Hippocampal formation (tissue), 2 donors: ENCODE measurements around the gene NME3.
"Not testable (repeated sequence)": the region's sequence is repeated elsewhere in the genome, so short reads cannot be mapped to it uniquely, and the experiment has no call there.

Experiments used
- DNase-seq, 2 donors: peaks; one replicate each; lab custom pipeline; 2025; lab: John Stamatoyannopoulos, UW

Gene NME3

DNA sequence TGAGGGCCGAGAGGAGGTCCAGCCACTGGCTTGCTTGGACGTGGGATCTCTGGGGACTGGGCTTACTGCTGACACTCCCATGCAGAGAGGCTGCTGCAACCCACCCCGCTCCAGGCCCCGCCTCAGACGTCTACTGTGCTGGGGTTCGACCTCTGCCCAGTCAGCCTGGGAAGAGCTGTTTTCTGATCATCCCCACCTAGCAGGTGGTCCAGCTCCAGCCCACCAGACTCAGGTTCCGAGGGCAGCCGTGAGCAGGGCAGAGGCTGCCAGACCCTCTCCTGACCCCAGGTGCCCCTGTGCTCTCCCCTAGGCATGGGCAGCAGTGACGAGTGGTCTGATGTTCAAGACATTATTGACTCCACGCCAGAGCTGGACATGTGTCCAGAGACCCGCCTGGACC, 23.4 kb downstream of the NME3 start:
- no peak for DNase-seq

DNA sequence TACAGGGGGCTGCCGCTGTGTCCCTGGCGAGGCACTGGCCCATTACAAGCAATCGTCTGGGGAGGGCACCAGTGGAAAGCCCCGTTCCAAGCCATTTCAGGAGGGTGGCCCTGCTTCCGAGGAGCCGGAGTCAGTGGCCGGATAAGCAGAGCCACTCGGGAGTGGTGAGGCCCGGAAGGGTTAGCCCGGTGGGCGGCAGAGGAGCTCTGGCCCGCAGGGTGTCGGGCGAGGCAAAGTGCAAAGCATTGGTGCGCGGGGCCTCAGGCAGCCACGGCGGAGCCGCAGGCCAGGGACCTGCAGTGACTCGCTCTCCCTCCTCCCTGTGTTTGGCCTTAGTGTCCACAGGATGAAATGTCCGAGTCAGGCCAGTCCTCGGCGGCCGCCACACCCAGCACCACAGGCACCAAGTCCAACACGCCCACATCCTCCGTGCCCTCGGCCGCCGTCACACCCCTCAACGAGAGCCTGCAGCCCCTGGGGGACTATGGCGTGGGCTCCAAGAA, 24.6 kb downstream of the NME3 start:
- no peak for DNase-seq

DNA sequence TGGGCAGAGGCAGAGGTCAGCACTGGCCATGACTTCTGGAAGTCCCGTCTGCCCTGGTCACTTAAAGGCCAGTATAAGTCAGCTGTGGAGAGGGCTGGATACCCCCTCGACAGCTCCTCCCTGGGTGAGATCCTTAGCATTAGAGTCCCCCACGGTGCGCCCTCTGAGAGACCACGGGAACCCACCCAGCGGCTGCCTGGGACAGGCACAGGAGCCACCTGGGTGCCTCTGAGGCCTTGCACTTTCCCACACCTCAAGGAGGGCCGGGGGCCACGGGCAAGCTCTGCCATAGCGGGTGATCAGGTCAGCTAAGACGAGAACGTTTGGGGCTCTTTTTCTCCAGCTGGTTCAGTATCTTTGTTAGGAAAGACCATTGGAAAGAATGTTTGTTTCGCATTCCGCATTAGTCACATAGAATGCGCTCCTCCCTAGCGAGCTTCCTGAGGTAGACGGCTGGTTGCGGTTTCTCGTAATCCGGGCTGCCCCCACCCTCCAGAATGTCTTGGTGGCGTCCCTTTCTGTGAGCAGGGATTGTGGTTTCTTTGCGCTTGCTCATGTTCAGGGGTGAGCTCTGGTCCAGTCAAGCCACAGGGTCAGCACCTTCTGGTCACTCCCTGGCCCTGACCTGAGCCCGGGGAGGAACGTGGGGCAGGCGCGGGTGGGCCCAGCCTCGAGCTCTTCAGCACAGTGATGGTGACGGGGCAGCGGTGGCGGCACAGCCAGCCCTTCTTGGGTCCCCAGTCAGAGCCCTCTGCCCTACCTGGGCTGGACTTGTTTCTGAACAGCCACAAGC, 25.2 kb downstream of the NME3 start:
- DNase-seq = no peak

DNA sequence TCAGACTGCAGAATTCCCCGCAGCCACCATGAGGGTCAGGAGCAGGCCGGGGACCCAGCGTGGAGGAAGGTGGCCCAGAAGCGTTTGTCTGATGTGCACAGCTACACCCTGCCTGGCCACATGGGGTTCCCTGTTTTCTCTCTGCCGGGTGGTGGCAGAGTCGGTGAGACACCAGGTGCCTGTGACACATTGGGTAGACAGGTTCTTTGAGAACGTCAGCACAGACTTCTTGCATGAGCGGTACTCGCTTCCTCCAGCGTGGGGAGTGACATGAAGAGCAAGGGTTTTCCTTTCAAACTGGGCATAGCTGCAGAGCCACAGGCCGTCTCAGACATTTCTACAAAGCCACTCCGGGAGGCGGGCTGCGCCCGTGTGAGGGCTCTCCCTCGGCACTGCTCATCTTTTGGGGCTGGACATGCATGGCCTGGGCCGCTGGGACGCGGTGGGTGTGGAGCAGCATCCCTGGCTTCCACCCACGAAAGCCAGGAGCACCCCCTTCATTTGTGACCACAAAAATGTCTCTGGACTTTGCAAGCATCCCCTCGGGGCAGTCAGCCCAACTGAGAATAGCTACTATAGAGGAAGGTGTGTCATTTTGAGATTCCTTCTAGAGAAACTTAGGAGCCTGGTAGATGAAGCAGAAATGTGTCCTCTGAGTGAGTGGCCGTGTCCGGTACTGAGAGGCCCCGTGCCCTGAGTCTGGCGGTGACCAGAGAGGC, 26.0 kb downstream of the NME3 start:
- DNase-seq = no peak

DNA sequence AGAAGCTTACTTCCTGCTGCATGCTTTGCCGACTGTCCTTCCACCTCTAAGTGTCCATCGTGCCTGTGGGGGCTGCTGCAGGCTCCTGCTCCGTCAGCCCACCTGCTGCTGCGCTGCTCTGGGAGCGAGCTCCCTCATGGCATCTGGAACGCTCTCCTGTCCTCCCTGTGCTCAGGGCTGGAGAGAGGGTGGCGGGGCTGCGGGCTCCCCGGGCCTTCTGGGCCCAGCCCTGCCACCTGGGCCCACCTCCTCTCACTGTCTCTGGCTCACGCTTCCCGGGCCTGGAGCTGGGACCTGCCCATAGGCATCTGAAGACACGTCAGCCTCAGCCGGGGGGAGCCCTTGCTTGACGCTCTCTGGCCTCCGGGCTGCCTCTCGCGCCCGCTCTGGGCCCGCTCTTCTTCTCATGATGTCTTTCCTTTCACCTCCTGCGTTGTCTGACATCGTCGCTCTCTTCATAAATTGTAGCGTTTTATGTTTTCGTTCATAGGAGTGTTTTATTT, 27.0 kb downstream of the NME3 start:
- DNase-seq = no peak

DNA sequence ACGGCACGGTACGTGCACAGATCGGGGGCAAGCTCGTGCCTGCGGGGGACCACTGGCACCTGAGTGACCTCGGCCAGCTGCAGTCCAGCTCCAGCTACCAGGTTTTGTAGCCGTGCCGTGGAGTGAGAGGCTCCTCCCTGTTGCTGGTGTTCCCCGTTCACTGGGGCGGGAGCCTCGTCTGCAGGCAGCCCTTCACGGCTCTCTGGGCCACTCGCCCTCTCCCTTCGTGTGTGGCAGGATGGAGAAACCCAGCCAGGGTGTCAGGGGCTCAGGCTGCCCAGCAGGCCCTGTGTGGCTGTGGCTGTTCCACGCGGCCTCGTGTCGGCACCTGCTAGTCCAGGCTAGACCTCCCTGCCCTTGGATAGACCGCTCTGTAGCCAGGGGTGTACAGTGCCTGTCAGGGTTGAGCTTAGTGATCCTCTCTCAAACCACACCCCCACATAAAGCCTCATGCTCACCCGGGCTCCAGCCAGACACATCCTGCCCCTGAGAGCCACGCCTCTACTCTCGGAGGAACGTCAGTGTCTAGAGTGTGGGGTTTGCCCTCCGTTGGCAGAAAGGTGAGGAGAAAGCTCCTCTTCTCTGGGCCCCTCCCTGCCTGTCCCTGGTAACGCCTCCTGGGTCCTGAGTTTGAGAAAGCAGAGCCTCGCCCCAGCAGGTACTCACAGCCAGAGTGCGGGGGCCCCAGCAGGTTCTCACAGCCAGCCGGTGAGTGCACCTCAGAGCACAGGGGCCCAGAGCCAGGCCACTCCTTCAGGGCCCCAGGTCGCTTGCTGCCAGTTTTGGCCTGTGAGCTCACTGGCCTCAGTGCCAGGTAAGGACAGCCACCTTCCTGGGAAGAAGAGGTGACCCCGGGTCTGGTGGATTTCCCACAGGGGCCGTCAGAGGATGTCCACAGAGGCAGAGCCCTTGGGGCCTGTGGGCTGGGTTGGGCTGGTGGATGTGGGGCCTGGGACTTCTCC, 27.7 kb downstream of the NME3 start:
- no peak for DNase-seq

DNA sequence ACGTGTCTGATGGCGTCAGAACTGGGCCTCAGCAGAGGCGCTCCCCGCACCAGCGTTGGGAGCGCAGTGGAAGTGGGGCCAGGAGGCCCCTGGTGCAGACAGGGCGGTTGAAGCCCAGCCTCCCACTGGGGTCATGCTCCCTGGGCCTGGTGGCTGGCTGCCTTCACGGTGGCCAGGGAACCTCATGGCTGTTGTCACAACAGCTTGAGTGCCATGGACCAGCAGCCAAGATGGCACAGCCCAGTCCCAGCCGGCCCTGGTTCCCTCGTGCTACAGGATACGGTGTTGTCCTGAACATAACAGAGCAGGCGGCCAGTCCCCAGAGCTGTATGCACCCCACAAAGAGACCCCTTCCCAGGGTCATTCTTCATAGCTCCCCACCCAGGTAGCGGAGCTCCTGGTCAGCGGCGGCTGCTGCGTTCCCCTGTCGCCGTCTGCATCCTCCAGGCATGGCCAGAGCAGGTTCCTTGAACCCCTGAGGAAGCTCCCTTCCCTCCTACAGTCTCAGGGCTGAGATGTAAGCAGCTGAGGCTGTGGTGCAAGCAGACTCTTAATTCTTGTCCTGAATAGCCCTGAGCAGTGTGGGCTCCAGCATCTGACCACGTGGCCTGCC, 29.7 kb downstream of the NME3 start:
- no peak for DNase-seq

DNA sequence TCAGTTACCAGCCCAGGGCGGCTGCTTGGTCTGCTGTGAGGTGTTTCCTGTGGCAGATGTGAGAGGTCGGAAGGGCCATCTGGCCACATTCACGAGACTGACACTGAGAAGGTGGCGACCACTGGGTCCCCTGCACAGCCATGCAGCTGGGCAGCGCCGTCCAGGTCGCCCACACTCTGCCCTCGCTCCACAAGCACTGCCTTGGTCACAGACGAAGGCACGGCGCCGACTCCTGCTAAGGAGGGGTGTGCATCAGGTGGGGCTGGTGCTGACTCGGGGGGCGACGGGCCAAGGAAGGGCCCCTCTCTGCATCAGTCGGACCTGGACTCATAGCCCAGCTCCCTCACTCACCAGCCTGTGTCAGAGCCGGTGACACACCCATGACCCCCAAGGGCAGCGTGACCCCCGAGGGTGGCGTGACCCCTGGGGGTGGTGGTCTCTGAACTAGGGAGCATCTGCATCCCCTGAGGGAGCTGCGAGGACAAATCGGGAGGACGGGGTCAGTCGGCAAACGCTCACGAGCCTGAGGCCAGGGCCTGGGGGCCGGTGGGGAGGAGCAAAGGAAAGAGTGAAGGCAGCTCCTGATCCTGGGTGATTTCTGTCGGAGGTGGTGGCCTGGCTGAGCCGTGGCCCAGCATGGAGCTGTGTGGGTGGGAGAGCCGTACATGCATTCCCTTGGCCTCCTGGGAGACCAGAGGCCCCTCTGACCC, 30.4 kb downstream of the NME3 start:
- DNase-seq = no peak

DNA sequence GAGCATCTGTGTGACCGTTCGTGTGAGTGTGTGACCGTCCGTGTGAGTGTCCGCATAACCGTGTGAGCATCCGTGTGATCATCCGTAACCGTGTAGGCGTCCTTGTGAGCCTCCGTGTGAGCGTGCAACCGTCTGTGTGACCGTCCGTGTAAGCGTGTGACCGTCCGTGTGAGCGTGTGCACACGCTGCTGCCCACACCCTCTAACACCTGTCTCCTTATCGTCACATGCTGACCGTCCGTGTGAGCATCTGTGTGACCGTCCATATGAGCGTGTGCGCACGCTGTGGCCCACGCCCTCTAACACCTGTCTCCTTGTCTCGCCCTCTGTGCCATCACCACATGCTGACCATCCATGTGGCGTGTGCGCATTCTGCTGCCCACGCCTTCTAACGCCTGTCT, 31.1 kb downstream of the NME3 start:
- no peak for DNase-seq

DNA sequence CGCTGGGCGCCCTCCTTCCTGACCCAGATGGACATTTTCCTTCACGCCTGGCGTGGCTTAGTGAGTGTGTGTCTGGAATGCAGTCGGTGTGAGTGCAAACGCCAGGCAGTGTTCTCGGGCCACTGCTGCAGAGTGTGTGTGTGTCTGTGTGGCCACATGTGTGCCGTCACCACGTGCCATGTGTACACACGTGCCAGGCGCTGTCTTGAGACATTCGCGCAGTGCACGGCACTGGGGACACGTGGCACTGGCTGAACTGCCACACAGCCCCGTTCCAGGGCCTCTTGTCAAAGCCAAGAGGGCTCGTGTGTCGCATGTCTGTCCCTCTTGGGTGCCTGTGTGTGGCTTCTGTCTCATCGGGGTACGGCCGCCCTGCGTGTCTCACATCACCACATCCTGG, 36.5 kb downstream of the NME3 start:
- DNase-seq = no peak

DNA sequence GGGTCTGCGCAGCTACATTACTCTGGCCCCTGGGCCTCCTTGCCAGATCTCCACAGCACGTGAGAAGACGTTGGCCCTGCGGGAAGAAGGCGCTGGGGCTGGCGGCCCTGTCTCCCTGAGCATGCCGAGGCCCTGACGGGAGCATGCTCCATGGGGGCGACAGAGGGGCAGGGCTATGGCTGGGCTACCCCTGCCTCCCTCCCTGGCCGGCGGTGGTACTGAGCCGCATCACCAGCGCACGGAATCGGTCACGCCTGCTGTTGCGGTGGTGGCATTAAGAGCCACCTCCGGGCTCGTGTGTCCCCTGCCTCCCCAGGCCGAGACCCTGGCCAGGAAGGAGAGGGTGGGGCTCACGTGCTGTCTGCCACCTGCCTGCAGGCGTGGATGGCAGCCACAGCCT, 37.2 kb downstream of the NME3 start:
- no peak for DNase-seq

DNA sequence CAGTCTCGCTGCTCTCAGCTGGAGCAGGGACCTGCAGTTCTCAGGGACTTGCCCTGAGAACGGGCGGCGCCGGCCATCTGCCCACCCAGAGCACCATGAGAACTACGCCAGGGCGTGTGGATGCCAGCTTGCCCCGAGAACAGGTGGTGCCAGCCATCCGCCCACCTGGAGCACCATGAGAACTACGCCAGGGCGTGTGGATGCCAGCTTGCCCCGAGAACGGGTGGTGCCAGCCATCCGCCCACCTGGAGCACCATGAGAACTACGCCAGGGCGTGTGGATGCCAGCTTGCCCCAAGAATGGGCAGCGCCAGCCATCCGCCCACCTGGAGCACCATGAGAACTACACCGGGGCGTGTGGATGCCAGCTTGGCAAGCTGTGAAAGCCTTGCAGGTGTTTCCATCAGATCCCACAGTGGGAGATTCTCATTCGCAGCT, 38.8 kb downstream of the NME3 start:
- DNase-seq = not testable (repeated sequence)

DNA sequence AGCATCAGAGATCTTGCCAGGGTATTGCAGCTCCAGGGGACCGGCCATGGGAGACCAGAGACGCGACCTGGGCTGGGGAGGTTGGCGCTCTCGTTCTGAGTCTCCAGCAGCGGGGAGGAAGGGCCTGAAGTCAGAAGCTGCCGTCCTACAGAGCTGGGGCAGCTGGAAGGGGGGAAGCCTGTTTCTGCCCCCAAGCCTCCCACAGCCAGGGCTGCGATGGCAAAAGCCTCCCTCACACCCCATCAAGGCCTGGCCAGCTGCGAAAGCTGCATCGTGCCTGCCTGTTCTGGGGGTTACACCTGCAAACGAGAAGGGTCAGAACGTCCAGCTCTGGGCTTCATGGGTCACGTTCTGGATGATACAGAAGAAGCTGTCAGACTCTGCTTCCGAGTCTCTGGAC, 39.3 kb downstream of the NME3 start:
- no peak for DNase-seq

DNA sequence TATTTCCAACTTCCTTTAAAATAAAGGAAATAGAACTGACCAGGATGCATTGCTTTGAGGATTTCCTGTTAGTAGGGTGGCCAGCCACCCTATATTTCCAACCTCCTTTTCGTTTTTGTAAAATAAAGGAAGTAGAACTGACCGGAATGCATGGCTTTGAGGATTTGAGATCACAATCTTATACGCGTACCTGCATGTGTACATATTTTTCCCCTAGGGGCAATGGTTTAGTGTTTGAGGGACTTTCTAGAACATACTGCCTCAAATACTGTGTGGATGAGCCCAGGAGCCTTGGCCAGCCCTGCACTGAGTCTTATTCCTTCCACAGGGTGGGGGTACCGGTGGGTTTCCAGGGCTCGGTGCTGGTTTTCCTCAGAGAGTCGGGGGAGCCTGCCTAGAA, 39.7 kb downstream of the NME3 start:
- no peak for DNase-seq

DNA sequence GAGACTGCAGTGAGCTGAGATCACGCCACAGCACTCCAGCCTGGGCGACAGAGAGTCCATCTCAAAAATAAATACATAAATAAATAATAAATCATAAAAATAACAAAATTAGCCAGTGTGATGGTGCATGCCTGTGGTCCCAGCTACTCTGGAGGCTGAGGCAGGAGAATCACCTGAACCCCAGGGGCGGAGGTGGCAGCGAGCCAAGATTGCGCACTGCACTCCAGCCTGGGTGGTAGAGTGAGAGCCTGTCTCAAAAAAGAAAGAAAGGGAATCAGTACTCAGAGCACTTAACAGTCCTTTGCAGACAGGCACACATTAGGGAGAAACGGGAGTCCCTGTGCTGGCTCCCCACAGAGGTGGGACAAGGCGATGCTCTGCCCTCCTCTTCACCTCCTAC, 40.3 kb downstream of the NME3 start:
- no peak for DNase-seq

DNA sequence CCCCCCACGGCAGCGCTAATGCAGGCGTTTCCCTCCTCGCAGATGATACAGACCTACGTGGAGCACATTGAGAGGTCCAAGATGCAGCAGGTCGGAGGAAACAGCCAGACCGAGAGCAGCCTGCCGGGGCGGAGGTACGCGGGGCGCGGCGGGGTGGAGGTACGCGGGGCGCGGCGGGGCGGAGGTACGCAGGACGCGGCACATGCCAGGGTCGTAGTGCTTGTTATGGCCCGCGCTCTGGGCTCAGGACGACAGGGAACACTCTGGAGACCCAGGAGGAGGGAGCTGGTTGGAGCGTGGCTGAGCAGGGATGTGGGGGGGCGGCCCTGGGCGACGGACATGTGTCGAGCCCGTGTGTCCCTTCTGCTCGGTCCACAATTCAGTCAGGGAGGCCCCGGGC, 41.9 kb downstream of the NME3 start:
- DNase-seq = no peak

DNA sequence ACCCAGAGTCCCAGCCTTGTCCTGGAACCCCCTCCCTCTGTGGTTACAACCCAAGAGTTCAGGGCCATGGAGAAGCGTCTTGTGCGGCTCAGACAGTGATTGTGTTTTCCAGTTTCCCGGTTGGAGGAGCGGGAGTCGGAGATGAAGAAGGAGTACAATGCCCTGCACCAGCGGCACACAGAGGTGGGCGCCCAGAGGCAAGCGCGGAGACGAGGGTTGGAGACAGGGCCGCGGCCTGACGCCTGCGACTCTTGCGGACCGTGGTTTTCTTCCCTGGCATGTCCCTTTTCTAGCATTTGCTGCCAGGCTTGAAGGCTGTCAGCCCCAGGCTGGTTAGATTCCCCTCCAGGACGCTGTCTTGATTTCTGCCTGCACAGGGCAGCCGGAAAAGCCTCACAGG, 42.3 kb downstream of the NME3 start:
- DNase-seq = no peak

DNA sequence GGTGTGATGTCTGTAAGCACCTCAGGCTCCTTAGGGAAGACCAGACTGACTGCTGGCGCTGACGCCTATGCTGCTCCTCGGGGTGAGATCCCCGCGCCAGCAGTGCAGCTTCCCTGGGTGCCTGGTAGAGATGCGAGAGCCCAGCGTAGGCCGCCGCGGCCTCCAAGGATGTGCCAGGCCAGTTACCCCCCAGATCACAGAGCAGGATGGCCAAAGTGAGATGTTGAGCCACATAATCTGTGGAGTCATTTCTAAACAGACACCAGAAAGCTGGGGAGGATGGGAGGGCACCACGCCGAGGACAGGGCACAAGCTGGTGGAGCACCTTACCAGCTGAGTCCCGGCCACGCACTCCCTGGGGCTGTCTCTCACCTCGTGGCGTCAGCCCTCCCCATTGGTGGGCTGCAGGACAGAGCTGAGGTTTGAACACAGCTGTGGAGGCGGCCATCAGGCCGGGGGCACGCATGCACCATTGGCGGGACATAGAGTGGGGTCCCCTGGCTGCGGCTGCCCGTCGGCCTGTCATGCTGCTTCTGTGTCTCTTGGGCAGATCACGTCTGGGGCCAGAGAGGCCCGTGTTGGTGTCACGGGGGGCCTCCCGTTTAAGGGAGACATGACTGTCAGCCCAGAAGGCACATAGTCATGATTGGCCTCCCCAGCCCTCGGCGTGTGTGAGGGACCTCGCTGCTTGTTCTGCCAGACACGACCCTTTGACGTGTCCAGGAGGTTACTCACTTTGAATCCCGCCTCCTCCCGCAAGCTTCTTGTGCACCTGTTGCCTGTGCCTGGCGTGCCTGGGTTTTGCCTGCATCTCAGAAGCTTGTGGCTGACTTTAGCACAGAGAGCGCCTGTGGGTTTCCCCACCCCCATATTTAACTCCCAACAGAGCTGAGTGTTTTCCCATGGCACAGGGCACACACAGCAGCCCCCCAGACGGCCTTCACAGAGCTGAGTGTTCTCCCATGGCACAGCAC, 43.4 kb downstream of the NME3 start:
- no peak for DNase-seq

DNA sequence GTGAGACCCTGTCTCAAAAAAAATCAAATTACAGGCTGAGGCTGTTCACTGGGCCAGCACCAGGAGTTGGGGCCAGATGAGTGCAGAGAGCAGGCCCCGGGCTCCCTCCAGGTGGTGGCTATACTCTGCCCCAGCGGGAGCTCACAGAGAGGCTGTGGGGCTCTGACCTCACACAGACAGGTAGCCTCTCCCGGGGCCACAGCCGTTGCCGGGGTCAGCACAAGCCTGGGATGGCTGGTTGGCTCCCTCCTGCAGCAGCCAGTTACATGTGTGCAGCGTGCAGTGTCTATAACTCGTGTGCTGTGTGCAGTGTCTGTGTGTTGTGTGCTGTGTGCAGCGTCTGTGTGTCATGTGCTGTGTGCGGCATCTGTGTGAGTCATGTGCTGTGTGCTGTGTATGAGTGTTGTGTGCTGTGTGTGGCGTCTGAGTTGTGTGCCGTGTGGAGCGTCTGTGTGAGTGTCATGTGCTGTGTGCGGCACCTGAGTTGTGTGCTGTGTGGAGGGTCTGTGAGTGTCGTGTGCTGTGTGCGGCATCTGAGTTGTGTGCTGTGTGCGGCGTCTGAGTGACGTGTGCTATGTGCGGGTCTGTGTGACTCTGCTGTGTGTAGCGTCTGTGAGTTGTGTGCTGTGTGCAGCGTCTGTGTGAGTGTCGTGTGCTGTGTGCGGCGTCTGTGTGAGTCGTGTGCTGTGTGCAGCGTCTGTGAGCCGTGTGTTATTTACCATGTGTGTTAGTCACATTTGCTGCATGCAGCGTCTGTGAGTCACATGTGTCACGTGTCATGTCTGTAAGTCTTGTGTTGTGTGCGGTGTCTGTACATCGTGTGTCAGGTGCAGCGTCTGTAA, 44.5 kb downstream of the NME3 start:
- DNase-seq = no peak
